Colonic mucosa (tissue), 4 donors: ENCODE results near the gene ISOC1. TPM values are rescaled to one million over a fixed set of nuclear protein-coding genes. Genes with fewer than 3 reads are reported as not detected.

ENCODE experiments used
- DNase-seq: peaks from one replicate; pipeline ENCODE4 v3.0.0-alpha.2; 2020
- H3K27ac ChIP-seq: fragments of 200-600 bp; one replicate; pipeline ENCODE4 v1.8.0; 2021
- H3K27me3 ChIP-seq: fragments of 200-600 bp; one replicate; pipeline ENCODE4 v1.8.0; 2021
- H3K36me3 ChIP-seq: fragments of 200-600 bp; one replicate; pipeline ENCODE4 v1.8.0; 2021
- H3K4me1 ChIP-seq: fragments of 200-600 bp; one replicate; pipeline ENCODE4 v1.8.0; 2021; ENCODE audit warnings: mild to moderate bottlenecking
- H3K4me3 ChIP-seq: fragments of 200-600 bp; one replicate; pipeline ENCODE4 v1.8.0; 2021
- H3K9ac ChIP-seq, 2 donors: one replicate each; pipeline ENCODE4 v1.7.0; 2013; ENCODE audit warnings: control low read depth in 2 of 2, low read depth in 2 of 2, low read length in 2 of 2
- H3K9me3 ChIP-seq: fragments of 200-600 bp; one replicate; pipeline ENCODE4 v1.8.0; 2021
- intact Hi-C: fragments of 100-400 bp; cut with DNase I; formaldehyde crosslinking; loops from one replicate; pipeline ENCODE4 v1.14.1; 2022
- total RNA-seq, 2 donors: library from RNA; stranded (reverse); fragmentation: NEBNext Ultra II Directional in 1 of 2; extraction: Animal tissue kit (Norgen Biotek cat#: 25700) in 1 of 2; gene quantifications; one replicate each; pipeline ENCODE4 v1.2.1, GENCODE V29; 2021
- TF ChIP-seq, protein P1 (sequence below): fragments of 200-600 bp; IDR thresholded peaks from one replicate; pipeline ENCODE4 v1.8.0; 2022; ENCODE audit warnings: antibody characterized with exemption, mild to moderate bottlenecking
- donor health status: healthy.
- donor health status: DM: no; HTN: no; CAD: no.
- donor health status: DM: no; HTN: no; CAD: no.

ISOC1 gene
- total RNA-seq, 2 donors from 2014 or later = 36.2 to 36.4 TPM

- intact Hi-C loops = no loop called here
- DNase-seq = no peak
Measured at GRCh38 chr5:129101794-129102193, 7.2 kb downstream of the ISOC1 start.

DNA sequence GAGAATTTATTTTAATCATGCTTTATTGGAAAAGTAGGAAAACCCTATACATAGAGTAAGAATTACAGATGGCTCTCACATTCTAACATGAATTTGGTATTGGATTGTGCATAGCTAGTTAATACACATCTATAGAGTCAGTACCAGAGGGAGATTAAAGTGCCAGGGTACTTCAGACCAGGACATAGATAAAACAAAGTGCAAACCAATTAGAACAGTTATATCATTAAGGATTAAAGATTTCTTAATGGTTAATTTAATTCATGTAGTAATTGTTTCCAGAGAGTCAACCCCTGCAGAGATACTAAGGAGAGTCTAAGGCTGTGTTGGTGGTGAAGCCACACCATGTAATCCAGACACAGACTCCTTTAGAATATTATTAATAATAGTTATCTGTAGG, 8.8 kb downstream of the ISOC1 start:
- no peaks in the 10 kb centered on the region for H3K27me3 ChIP-seq
- no peak overlapping the region for H3K4me3 ChIP-seq
- H3K4me1 ChIP-seq = peaks cover 5% of the 10 kb centered on the region
- intact Hi-C loops = no loop called here
- no peak overlapping the region for H3K9ac ChIP-seq
- TF ChIP-seq, protein P1, sequence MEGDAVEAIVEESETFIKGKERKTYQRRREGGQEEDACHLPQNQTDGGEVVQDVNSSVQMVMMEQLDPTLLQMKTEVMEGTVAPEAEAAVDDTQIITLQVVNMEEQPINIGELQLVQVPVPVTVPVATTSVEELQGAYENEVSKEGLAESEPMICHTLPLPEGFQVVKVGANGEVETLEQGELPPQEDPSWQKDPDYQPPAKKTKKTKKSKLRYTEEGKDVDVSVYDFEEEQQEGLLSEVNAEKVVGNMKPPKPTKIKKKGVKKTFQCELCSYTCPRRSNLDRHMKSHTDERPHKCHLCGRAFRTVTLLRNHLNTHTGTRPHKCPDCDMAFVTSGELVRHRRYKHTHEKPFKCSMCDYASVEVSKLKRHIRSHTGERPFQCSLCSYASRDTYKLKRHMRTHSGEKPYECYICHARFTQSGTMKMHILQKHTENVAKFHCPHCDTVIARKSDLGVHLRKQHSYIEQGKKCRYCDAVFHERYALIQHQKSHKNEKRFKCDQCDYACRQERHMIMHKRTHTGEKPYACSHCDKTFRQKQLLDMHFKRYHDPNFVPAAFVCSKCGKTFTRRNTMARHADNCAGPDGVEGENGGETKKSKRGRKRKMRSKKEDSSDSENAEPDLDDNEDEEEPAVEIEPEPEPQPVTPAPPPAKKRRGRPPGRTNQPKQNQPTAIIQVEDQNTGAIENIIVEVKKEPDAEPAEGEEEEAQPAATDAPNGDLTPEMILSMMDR = no peak
- no peaks in the 10 kb centered on the region for H3K36me3 ChIP-seq
- H3K9me3 ChIP-seq = no peaks in the 10 kb centered on the region
- no peak for DNase-seq
- H3K27ac ChIP-seq = no peak overlapping the region

More at GRCh38 chr5:129101794-129102193, 7.2 kb downstream of the ISOC1 start:
- peaks cover 5% of the 10 kb centered on the region for H3K4me1 ChIP-seq
- H3K4me3 ChIP-seq = no peak overlapping the region
- H3K9ac ChIP-seq = no peak overlapping the region
- no peak overlapping the region for H3K27ac ChIP-seq
- TF ChIP-seq, protein P1 = no peak
- no peaks in the 10 kb centered on the region for H3K27me3 ChIP-seq
- no peaks in the 10 kb centered on the region for H3K36me3 ChIP-seq
- no peaks in the 10 kb centered on the region for H3K9me3 ChIP-seq

- Histone ChIP-seq H3K36me3 (no peaks in the 10 kb centered on the region), H3K4me1 (no peaks in the 10 kb centered on the region), H3K9me3 (no peaks in the 10 kb centered on the region), H3K9ac (no peak overlapping the region), H3K4me3 (no peak overlapping the region), H3K27me3 (no peaks in the 10 kb centered on the region), H3K27ac (no peak overlapping the region)
- intact Hi-C loops = no loop called here
- DNase-seq = no peak
- TF ChIP-seq, protein P1 = no peak
Measured at GRCh38 chr5:129104915-129105455, 10.4 kb downstream of the ISOC1 start.

GRCh38 chr5:129107637-129108036, 13.1 kb downstream of the ISOC1 start:
- Histone ChIP-seq H3K9me3 (no peaks in the 10 kb centered on the region), H3K4me3 (no peak overlapping the region), H3K27ac (no peak overlapping the region), H3K9ac (no peak overlapping the region), H3K36me3 (no peaks in the 10 kb centered on the region), H3K4me1 (no peaks in the 10 kb centered on the region), H3K27me3 (no peaks in the 10 kb centered on the region)
- no peak for DNase-seq
- intact Hi-C loops = no loop called here
- TF ChIP-seq, protein P1 = no peak

DNA sequence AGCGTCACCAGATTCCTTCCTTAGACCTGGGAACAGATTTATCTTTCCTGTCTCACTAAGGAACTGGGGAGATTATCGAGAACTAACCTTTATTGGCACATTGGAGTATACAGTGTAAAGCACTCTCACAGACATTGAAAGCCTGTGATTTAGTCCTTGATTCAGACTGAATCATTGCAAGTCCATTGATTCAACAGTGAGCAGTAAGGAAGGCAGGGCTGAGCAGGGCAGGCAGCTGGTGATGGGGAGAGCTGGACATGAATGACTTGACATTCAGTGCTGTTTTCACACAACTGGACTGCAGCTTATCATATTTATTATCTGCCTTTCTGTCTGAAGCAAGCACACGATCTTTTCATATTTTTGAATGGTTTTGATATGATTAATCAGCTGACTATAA, 16.2 kb downstream of the ISOC1 start:
- Histone ChIP-seq H3K4me1 (no peaks in the 10 kb centered on the region), H3K9ac (no peak overlapping the region), H3K36me3 (no peaks in the 10 kb centered on the region), H3K9me3 (no peaks in the 10 kb centered on the region), H3K4me3 (no peak overlapping the region), H3K27me3 (no peaks in the 10 kb centered on the region), H3K27ac (no peak overlapping the region)
- DNase-seq = no peak
- intact Hi-C loops = no loop called here
- TF ChIP-seq, protein P1 = no peak
